ENCODE results near the gene PBX2.

GRCh38 chr6:32153564-32154513 lies 36.2 kb downstream of the PBX2 start, which contains the start of gene PPT2:
- TF ChIP-seq, protein P1, sequence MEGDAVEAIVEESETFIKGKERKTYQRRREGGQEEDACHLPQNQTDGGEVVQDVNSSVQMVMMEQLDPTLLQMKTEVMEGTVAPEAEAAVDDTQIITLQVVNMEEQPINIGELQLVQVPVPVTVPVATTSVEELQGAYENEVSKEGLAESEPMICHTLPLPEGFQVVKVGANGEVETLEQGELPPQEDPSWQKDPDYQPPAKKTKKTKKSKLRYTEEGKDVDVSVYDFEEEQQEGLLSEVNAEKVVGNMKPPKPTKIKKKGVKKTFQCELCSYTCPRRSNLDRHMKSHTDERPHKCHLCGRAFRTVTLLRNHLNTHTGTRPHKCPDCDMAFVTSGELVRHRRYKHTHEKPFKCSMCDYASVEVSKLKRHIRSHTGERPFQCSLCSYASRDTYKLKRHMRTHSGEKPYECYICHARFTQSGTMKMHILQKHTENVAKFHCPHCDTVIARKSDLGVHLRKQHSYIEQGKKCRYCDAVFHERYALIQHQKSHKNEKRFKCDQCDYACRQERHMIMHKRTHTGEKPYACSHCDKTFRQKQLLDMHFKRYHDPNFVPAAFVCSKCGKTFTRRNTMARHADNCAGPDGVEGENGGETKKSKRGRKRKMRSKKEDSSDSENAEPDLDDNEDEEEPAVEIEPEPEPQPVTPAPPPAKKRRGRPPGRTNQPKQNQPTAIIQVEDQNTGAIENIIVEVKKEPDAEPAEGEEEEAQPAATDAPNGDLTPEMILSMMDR (IDR thresholded peaks at IDR 0.05), result no peak
- TF ChIP-seq POLR2A (IDR thresholded peaks at IDR 0.05), result no peak

Data from lower leg skin (tissue), 3 donors.